SK-N-SH treated with all-trans-retinoic acid at 6 μM for 48 hours (cell line): ENCODE results near the gene CKM.

ENCODE experiments used
- ZC3H10 ChIP-seq: fragments of 250-450 bp; sonication (Bioruptor Pico); IDR thresholded peaks from 2 replicates; pipeline ENCODE4 v1.5.1; 2021; ENCODE audit warnings: mild to moderate bottlenecking, moderate library complexity
- ZNF70 ChIP-seq: fragments of 450-650 bp; formaldehyde crosslinking; IDR thresholded peaks from 2 replicates; pipeline ENCODE4 v1.5.0; 2020; ENCODE audit warnings: mild to moderate bottlenecking, moderate library complexity
- TF ChIP-seq, protein P1 (sequence below): fragments of 250-450 bp; sonication (Bioruptor Pico); IDR thresholded peaks from 2 replicates; pipeline ENCODE4 v1.5.1; 2020; ENCODE audit warnings: low read depth, mild to moderate bottlenecking, moderate library complexity

DNA sequence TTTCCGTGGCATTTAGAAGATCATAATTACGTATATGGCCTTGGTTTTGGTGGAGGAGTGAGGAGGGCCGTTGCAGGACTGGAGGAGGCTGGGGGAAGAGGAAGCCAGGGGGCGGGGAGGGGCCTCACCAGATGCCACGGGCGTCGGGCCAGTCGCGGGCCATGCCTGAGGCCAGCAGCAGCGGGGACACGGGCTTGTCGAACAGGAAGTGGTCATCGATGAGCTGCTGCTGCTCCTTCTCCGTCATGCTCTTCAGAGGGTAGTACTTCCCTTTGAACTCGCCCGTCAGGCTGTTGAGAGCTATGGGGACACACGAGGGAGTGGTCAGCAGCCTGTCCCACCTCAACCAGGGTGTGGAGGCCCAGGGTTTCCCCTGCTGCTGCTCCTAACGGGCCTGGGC is 11.1 kb downstream of the CKM start:
- TF ChIP-seq ZC3H10 (CRISPR knock-in tag), result no peak
- TF ChIP-seq, protein P1, sequence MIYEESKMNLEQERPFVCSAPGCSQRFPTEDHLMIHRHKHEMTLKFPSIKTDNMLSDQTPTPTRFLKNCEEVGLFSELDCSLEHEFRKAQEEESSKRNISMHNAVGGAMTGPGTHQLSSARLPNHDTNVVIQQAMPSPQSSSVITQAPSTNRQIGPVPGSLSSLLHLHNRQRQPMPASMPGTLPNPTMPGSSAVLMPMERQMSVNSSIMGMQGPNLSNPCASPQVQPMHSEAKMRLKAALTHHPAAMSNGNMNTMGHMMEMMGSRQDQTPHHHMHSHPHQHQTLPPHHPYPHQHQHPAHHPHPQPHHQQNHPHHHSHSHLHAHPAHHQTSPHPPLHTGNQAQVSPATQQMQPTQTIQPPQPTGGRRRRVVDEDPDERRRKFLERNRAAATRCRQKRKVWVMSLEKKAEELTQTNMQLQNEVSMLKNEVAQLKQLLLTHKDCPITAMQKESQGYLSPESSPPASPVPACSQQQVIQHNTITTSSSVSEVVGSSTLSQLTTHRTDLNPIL (CRISPR knock-in tag), result no peak
- no peak for TF ChIP-seq ZNF70 (CRISPR knock-in tag)
